DOHH2 (cell line): ENCODE data around the gene EPHB2.

ENCODE experiments used
- EZH2phosphoT487 ChIP-seq: fragments of 200-600 bp; sonication (generic); IDR thresholded peaks from 2 replicates; pipeline ENCODE4 v1.6.1; 2017; ENCODE audit warnings: borderline replicate concordance, mild to moderate bottlenecking, antibody characterized with exemption, low read length, moderate library complexity, mixed read lengths
- TF ChIP-seq, protein P1 (sequence below): fragments of 200-600 bp; sonication (generic); IDR thresholded peaks from one replicate; pipeline ENCODE4 v1.5.1; 2014; ENCODE audit warnings: antibody characterized with exemption, mild to moderate bottlenecking, low read depth, low read length; ENCODE audit not compliant: poor library complexity, severe bottlenecking

DNA sequence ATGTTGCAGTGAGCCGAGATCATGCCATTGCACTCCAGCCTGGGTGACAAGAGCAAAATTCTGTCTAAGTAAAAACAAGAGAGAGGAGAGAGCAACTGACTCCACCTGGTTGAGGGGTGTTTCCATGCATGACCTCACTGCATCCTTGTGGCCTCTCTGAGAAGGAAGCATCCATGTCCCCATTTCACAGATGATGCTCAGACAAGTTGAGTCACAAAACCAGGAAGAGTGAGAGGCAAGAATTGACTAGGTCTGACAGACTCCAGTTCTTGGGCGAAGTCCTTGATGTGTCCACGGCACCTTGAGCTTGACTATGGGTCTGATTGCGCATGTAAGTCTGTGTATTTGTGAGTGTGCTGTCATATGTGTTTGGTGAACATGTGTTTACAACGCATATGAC is 156.2 kb downstream of the EPHB2 start:
- TF ChIP-seq, protein P1, sequence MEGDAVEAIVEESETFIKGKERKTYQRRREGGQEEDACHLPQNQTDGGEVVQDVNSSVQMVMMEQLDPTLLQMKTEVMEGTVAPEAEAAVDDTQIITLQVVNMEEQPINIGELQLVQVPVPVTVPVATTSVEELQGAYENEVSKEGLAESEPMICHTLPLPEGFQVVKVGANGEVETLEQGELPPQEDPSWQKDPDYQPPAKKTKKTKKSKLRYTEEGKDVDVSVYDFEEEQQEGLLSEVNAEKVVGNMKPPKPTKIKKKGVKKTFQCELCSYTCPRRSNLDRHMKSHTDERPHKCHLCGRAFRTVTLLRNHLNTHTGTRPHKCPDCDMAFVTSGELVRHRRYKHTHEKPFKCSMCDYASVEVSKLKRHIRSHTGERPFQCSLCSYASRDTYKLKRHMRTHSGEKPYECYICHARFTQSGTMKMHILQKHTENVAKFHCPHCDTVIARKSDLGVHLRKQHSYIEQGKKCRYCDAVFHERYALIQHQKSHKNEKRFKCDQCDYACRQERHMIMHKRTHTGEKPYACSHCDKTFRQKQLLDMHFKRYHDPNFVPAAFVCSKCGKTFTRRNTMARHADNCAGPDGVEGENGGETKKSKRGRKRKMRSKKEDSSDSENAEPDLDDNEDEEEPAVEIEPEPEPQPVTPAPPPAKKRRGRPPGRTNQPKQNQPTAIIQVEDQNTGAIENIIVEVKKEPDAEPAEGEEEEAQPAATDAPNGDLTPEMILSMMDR = no peak
- no peak for TF ChIP-seq EZH2phosphoT487
